Retina (tissue), 1 donor: Measurements from ENCODE around the gene TRAPPC8.
"Not testable (repeated sequence)": the region's sequence is repeated elsewhere in the genome, so short reads cannot be mapped to it uniquely, and the experiment has no call there.

Experiments
- DNase-seq: peaks from one replicate; pipeline ENCODE4 v3.0.0-alpha.2; 2016

Gene TRAPPC8

GRCh38 chr18:31941010-31941809 lies 1.7 kb downstream of the TRAPPC8 start:
- no peak for DNase-seq

GRCh38 chr18:31934773-31935172 lies 8.2 kb downstream of the TRAPPC8 start:
- DNase-seq: not testable (repeated sequence)

GRCh38 chr18:31931886-31932240 lies 11.1 kb downstream of the TRAPPC8 start:
- DNase-seq: no peak

DNA sequence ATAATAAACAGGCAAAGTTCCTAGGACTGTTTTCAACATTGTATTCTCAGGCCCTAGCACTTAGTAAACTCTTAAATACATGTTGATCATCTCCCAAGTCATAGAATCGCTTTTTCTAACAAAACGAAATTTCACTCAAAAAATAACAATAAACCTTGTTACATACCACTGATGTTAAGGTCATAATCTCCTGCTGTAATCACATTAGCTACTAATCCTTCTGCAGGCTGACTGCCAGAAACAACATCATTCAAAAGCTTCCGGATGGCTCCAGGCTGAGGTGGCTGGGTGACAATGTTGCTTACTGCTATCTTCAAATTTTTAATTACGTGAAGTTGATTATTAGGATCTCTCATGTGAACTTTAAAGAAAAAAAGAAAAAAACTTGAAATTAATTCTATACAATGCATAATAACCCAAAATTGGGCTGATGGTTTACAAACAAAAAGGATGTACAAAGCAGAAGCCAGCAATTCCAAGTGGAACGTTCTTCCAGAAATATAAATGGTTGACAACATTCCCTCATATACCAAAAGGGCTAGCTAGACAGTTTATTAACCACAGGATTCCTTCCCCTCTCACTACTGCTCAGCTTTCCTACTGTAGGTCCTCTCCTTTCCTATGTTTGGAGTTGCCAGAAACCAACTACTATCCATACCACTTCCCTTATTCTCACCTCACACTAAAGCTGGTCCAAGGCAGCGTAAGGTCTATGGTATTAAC lies 11.6 kb downstream of the TRAPPC8 start:
- DNase-seq: no peak

DNA sequence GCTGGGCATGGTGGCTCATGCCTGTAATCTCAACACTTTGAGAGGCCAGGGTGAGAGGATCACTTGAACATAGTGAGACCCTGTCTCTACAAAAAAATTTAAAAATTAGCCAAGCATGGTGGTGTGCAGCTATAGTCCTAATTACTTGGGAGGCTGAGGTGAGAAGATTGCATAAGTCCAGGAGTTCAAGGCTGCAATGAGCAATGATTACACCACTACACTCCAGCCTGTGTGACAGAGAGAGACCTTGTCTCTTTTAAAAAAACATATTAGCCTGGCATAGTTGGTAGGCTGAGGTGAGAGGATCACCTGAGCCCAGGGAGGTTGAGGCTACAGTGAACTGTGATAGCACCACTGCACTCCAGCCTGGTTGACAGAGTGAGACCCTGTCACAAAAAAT lies 13.7 kb downstream of the TRAPPC8 start:
- DNase-seq: no peak

- DNase-seq: not testable (repeated sequence)
Observed at GRCh38 chr18:31926988-31927387, 15.9 kb downstream of the TRAPPC8 start.

DNA sequence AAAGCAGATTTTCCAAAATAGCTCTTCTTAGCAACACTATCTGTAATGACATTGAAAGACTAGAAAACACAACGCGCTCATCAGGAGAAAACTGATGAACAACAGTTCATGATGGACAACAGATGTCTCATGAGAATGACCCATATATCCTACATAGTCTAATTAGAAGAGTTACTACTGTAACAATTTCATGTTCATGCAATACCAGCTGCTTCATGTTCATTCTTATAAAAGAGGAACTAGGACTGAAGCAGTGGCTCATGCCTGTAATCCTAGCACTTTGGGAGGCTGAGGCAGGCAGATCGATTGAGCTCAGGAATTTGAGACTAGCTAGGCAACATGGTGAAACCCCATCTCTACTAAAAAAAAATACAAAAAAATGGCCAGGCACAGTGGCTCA lies 22.7 kb downstream of the TRAPPC8 start:
- no peak for DNase-seq

DNA sequence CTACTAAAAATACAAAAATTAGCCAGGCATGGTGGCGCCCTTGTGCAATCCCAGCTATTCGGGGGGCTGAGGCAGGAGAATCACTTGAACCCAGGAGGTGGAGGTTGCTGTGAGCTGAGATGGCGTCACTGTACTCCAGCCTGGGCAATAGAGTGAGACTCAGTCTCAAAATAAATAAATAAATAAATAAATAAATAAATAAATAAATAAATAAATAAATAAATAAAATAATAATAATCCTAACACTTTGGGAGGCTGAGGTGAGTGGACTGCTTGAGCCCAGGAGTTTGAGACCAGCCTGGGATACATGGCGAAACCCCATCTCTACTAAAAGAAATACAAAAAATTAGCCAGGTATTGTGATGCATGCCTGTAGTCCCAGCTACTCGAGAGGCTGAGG lies 23.6 kb downstream of the TRAPPC8 start:
- not testable (repeated sequence) for DNase-seq

GRCh38 chr18:31918733-31919132 lies 24.2 kb downstream of the TRAPPC8 start:
- DNase-seq: no peak

DNA sequence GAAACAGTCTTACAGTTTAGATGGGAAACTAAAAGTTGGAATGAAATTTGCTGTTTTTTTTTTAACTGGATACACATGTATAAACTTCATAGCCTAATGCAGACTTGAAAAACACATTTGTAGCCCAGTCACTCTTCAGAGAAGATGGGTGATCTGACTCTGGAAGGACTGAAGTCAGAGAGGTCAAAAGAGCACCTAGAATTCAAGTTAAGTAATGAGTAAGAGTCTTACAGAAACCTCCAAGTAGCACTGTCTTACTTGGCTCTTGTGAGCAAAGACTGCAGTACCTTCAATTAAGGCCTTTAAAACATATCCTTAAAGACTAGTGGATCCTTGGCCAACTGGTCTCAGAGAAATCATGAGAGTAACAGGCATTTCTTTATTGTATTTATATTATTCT lies 41.9 kb downstream of the TRAPPC8 start:
- DNase-seq: no peak

DNA sequence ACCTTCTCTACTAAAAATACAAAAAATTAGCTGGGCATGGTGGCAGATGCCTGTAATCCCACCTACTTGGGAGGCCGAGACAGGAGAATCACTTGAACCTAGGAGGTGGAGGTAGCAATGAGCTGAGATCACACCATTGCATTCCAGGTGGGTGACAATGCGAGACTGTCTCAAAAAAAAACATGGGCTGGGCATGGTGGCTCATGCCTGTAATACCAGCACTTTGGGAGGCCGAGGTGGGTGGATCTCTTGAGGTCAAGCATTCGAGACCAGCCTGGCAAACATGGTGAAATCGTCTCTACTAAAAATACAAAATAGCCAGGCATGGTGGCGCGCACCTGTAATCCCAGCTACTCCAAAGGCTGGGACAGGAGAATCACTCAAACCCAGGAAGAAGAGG lies 43.2 kb downstream of the TRAPPC8 start:
- not testable (repeated sequence) for DNase-seq

GRCh38 chr18:31892936-31893335 lies 50.0 kb downstream of the TRAPPC8 start:
- DNase-seq: no peak

DNA sequence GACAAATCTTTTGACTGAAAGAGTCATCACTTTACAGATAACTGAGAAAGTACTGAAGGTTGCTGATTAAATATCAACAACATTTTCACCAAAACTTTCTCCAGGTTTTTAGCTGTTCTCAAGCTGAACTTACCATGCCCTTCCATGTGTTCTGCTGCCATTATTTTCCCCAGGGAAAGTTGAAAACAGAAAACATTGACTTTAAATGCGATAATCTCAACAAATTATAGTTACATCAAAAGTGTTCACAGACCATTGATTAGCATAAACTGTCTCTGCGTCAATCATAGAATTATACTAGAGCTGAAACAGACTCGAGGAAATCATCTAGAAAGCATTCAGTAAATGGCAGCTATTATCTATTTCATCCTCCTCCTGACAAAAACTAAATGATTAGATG lies 51.4 kb downstream of the TRAPPC8 start:
- DNase-seq: no peak

- DNase-seq: no peak
Observed at GRCh38 chr18:31884020-31884419, 58.9 kb downstream of the TRAPPC8 start.

DNA sequence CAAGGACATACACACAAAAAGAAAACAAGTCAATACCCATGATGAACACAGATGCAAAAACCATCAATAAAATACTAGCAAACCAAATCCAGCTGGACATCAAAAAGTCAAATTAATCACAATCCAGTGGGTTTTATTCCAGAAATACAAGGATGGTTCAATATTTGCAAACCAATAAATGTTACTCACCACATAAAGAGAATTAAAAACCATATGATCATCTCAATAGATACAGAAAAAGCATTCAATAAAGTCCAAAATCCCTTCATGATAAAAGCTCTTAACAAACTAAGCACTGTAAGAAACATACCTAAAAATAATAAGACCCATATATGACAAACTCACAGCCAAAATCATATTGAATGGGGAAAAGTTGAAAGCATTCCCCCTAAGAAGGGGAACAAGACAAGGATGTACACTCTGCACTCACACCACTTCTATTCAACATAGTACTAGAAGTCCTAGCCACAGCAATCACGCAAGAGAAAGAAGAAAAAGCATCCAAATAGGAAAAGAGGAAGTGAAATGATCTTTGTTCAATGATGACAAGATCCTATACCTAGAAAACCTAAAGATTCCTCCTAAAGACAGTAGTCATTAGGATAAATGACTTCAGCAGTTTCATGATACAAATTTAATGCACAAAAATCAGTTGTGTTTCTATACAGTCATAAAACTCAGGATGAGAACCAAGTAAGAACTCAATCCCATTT lies 62.6 kb downstream of the TRAPPC8 start:
- no peak for DNase-seq

- no peak for DNase-seq
Observed at GRCh38 chr18:31878358-31878757, 64.6 kb downstream of the TRAPPC8 start.

DNA sequence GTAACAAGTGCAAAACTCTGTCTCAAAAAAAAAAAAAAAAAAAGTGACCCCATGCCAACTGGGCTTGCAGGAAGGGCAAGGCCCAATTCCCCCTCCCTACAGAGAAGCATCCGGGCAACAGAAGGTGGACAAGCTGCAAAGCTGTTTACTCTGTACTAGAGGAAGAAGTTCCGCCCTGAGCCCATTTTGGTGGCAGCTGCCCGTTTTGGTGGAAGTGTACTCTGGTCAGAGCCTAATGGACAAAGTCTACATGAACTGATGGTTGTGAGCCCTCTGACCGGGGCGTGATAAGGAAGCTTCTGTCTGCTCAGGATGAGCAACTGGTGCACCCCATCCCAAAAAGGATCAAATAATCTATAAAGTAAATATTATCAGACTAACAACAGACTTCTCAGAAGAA lies 65.0 kb downstream of the TRAPPC8 start:
- DNase-seq: no peak

- DNase-seq: no peak
Observed at GRCh38 chr18:31876707-31877106, 66.2 kb downstream of the TRAPPC8 start.

- DNase-seq: no peak
Observed at GRCh38 chr18:31875301-31875700, 67.6 kb downstream of the TRAPPC8 start.

DNA sequence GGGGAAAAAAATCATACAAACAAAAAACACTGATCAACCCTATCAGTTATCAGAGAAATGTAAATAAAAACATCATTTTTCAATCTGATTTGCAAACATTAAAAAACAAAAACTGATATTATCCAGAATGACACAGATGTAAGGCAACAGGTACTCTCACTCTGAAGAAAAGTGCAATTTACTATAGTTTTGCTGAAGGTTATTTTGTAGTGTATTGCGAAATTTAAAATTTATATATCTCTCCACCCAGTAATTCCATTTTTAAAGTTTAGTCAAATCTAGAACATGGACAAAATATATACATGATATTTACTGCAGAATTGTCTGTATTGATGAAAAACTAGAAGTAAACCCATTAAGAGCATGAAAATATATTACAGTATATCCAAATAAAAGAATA lies 79.8 kb downstream of the TRAPPC8 start:
- no peak for DNase-seq

DNA sequence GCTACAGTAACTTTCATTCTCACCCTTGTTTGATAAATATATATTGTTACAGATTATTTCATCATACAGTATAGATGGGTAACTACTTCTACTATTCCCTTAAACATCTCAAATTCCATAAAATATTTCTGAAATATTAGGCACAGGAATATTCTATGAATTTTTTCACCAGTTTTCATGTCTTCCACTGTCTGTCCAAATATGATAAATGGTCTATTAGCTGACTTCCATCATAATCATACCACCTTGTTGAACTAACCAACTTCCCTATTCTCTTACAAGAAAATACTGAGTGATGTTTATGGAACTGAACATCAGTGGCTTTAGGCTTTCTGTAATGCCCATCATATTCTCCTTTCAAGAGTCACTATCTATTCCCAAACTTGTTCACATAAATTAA lies 82.4 kb downstream of the TRAPPC8 start:
- DNase-seq: no peak

- no peak for DNase-seq
Observed at GRCh38 chr18:31857526-31858106, 85.3 kb downstream of the TRAPPC8 start.

DNA sequence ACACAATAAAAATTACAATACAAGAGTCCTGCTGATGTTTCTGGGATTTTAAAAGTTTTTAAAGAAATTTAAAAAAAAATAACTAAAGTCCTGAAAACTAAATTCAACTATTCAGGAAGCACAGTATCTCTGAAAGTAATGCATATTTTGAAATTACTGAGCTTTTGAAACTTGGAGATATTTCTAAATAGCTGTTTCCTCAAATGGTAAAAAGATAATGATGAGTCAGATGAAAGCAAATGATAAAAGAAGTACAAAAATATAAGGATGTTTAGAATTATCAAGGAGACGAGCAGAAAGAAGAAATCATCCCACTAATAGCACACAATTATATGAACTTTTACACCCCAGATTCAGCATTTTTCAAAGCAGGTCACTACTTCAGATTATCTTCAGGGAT lies 92.1 kb downstream of the TRAPPC8 start:
- no peak for DNase-seq

DNA sequence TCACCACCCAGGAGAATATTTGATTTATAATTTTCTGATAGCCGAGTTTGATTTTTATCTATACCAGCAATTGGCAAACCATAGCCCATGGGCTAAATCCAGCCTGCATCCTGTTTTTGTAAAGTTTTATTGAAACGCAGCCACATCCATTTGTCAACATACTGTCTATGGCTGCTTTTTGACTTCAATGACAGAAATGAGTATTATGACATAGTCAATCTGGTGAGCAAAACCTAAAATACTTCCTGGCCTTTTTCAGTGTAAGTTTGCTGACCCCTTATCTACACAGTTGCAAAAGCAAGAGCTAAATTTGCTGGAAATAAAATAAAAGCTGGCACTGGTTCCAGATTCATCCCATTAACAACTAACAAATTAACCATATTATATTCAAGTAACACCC lies 102.4 kb downstream of the TRAPPC8 start:
- DNase-seq: no peak
